Posterior vena cava (tissue), 2 donors: ENCODE measurements around the gene CCSER2. TPM values are rescaled to one million over a fixed set of nuclear protein-coding genes. Genes with fewer than 3 reads are reported as not detected.
A peak's percentile ranks its signal among the peaks of the same experiment; 100 is the strongest.
"Not testable (repeated sequence)": the region's sequence is repeated elsewhere in the genome, so short reads cannot be mapped to it uniquely, and the experiment has no call there.

Experiments used
- DNase-seq: peaks from one replicate; pipeline ENCODE4 v3.0.0-alpha.2; 2020; ENCODE audit warnings: low spot score
- intact Hi-C, 2 donors: fragments of 100-400 bp; cut with DNase I; formaldehyde crosslinking; loops; one replicate each; pipeline versions ENCODE4 v1.14.1 to v1.14.2; 2022 to 2023
- total RNA-seq, 2 donors: library from RNA; stranded (reverse); fragmentation: NEBNext Ultra II Directional; extraction: Animal tissue kit (Norgen Biotek cat#: 25700); gene quantifications; one replicate each; pipeline ENCODE4 v1.2.1, GENCODE V29; 2021
- donor health status: DM: yes; HTN: yes; CAD: no.
- donor health status: DM: yes; HTN: yes; CAD: no.

CCSER2 gene
- total RNA-seq, 2 donors from 2014 or later, result 85.4 to 108 TPM

- intact Hi-C loops, DNase-seq: not testable (repeated sequence)
These were observed 85.7 kb downstream of the CCSER2 start for GRCh38 chr10:84414110-84414509.

- no peak for DNase-seq
- intact Hi-C loops, result no loop called here
These were observed 87.3 kb downstream of the CCSER2 start for GRCh38 chr10:84415539-84416244.

GRCh38 chr10:84416245-84416555, 87.8 kb downstream of the CCSER2 start:
- intact Hi-C loops, result no loop called here
- no peak for DNase-seq

GRCh38 chr10:84423719-84424118, 95.3 kb downstream of the CCSER2 start:
- DNase-seq, result no peak
- intact Hi-C loops, result no loop called here

- peak; percentile 94 for DNase-seq
- intact Hi-C loops, result no loop called here
These were observed 96.4 kb downstream of the CCSER2 start for GRCh38 chr10:84424731-84425167.

- DNase-seq, result no peak
- intact Hi-C loops, result no loop called here
These were observed 99.7 kb downstream of the CCSER2 start for GRCh38 chr10:84427903-84428650.

GRCh38 chr10:84428711-84429110, 100.3 kb downstream of the CCSER2 start:
- intact Hi-C loops, result no loop called here
- no peak for DNase-seq

- intact Hi-C loops, result no loop called here
- no peak for DNase-seq
These were observed 101.6 kb downstream of the CCSER2 start for GRCh38 chr10:84429926-84430520.

GRCh38 chr10:84432891-84433290, 104.5 kb downstream of the CCSER2 start:
- DNase-seq, result no peak
- intact Hi-C loops, result no loop called here

GRCh38 chr10:84440781-84441180, 112.4 kb downstream of the CCSER2 start:
- DNase-seq, result no peak
- intact Hi-C loops, result no loop called here

- no peak for DNase-seq
- intact Hi-C loops, result no loop called here
These were observed 119.5 kb downstream of the CCSER2 start for GRCh38 chr10:84447701-84448400.

- intact Hi-C loops, DNase-seq: not testable (repeated sequence)
These were observed 121.0 kb downstream of the CCSER2 start for GRCh38 chr10:84449351-84449750.

GRCh38 chr10:84452003-84452402, 123.6 kb downstream of the CCSER2 start:
- DNase-seq, result no peak
- intact Hi-C loops, result no loop called here

GRCh38 chr10:84453303-84453702, 124.9 kb downstream of the CCSER2 start:
- DNase-seq, result no peak
- intact Hi-C loops, result no loop called here

GRCh38 chr10:84456126-84456525, 127.7 kb downstream of the CCSER2 start:
- DNase-seq, result no peak

GRCh38 chr10:84460520-84460919, 132.1 kb downstream of the CCSER2 start:
- intact Hi-C loops, result no loop called here
- no peak for DNase-seq

More at GRCh38 chr10:84456126-84456525, 127.7 kb downstream of the CCSER2 start:
- intact Hi-C loops, result no loop called here

GRCh38 chr10:84469470-84469869, 141.1 kb downstream of the CCSER2 start:
- DNase-seq, result no peak
- intact Hi-C loops, result no loop called here

- intact Hi-C loops, result no loop called here
- DNase-seq, result no peak
These were observed 144.7 kb downstream of the CCSER2 start for GRCh38 chr10:84473136-84473535.

GRCh38 chr10:84477398-84478128, 149.2 kb downstream of the CCSER2 start:
- DNase-seq, result no peak
- intact Hi-C loops, result no loop called here
